ENCODE measurements around the gene CRYAB.

DNA sequence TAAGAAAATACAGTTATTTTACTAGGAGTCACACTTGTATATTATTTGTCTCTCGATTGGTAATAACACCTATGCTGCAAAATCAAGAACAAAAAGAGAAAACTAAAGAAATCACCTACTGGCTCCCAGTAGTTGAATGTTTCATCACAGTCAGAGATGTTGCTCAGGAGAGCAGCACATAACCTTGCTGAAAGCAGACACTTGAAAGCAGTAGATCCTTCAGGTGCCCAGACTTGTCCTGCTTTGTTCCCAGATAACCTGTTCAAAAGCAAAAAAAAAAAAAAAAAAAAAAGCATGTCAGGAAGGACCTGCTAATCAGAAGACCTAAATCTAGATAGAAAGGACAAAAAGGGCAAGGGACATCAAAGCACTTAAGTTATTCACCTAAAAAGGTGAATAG, 41.5 kb downstream of the CRYAB start:
- TF ChIP-seq FOXA1 (IDR thresholded peaks at IDR 0.05) = no peak
- no peak for TF ChIP-seq HDGF (IDR thresholded peaks at IDR 0.05; ENCODE audit: borderline replicate concordance)
- TF ChIP-seq FOXM1 (IDR thresholded peaks at IDR 0.05; ENCODE audit: borderline replicate concordance) = no peak
- TF ChIP-seq ZNF384 (IDR thresholded peaks at IDR 0.05) = no peak
- no peak for TF ChIP-seq SUZ12 (IDR thresholded peaks at IDR 0.05)
- TF ChIP-seq L3MBTL2 (conservative IDR thresholded peaks at IDR 0.05) = no peak
- no peak for TF ChIP-seq SP1 (IDR thresholded peaks at IDR 0.05)
- TF ChIP-seq NFRKB (IDR thresholded peaks at IDR 0.05) = no peak
- TF ChIP-seq CTBP1 (IDR thresholded peaks at IDR 0.05; ENCODE audit: borderline replicate concordance) = no peak
- TF ChIP-seq ELF4 (IDR thresholded peaks at IDR 0.05) = no peak
- no peak for TF ChIP-seq LEF1 (IDR thresholded peaks at IDR 0.05; ENCODE audit: borderline replicate concordance)
- no peak for TF ChIP-seq BHLHE40 (IDR thresholded peaks at IDR 0.05; ENCODE audit: borderline replicate concordance)
- no peak for TF ChIP-seq FOXK2 (IDR thresholded peaks at IDR 0.05)
- TF ChIP-seq, protein P1, sequence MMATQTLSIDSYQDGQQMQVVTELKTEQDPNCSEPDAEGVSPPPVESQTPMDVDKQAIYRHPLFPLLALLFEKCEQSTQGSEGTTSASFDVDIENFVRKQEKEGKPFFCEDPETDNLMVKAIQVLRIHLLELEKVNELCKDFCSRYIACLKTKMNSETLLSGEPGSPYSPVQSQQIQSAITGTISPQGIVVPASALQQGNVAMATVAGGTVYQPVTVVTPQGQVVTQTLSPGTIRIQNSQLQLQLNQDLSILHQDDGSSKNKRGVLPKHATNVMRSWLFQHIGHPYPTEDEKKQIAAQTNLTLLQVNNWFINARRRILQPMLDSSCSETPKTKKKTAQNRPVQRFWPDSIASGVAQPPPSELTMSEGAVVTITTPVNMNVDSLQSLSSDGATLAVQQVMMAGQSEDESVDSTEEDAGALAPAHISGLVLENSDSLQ (IDR thresholded peaks at IDR 0.05) = no peak

Measured in HEK293T (cell line).